ENCODE results near the gene SPIN4. TPM values are rescaled to one million over a fixed set of nuclear protein-coding genes. Genes with fewer than 3 reads are reported as not detected.
A peak's percentile ranks its signal among the peaks of the same experiment; 100 is the strongest.
"Not testable (repeated sequence)": the region's sequence is repeated elsewhere in the genome, so short reads cannot be mapped to it uniquely, and the experiment has no call there.

The SPIN4 gene
- total and polyA plus RNA-seq, 9 of the 15 experiments (the other 6 are each of a cell fraction or from before 2014, with no cell fraction given) = 7.6 to 25.7 (median 14.6) TPM

DNA sequence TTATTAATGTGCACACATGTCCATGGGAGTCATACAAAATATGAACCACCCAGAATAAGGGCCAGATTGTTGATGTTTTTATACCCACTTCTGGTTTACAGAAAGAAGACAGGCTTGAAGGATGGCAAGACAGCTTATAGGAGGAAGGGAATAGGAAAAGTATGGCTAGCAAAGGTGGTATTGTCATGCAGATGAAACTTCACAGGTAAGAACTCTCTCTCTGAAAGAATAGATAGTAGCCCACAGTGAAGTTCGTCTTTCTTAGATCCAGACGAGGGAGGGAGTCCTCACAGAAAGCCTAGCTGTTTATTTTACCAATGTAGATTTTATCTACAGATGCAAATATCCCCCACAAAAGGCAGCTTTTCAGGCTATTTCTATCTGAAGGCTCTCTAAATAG lies 43.7 kb upstream of the SPIN4 start:
- Histone ChIP-seq H3K36me3 (ENCODE audit: control insufficient read depth, insufficient read depth, low read length) (no peaks in the 10 kb centered on the region), H3K4me2 (ENCODE audit: insufficient read depth, low read length) (no peak overlapping the region; the same call in 1 of the 2 replicates), H3K4me3 (no peak overlapping the region), H3K9ac (ENCODE audit: insufficient read depth in 1 of 2, low read depth in 2 of 2, low read length in 2 of 2) (no peak overlapping the region), H3K9me1 (ENCODE audit: control insufficient read depth, insufficient read depth, low read length) (no peaks in the 10 kb centered on the region), H3K79me2 (ENCODE audit: control insufficient read depth, insufficient read depth, low read length) (no peaks in the 10 kb centered on the region), H3K27ac (ENCODE audit: extremely low read depth, low read depth, low read length) (peak overlapping the region; percentile 46; the same call in 2 of the 3 replicates), H3K27me3 (ENCODE audit: control insufficient read depth in 2 of 2, insufficient read depth in 2 of 2, low read length in 2 of 2) (no peaks in the 10 kb centered on the region), H4K20me1 (replicated peaks; ENCODE audit: control insufficient read depth, insufficient read depth, low read length) (no peaks in the 10 kb centered on the region), H3K9me3 (replicated peaks; ENCODE audit: control insufficient read depth, insufficient read depth, low read depth, low read length) (no peaks in the 10 kb centered on the region), H3K4me1 (replicated peaks in 1 of 2; ENCODE audit: control insufficient read depth in 2 of 2, insufficient read depth in 2 of 2, low read length in 2 of 2) (peaks cover 0 to 3% of the 10 kb centered on the region in 2 experiments; a peak in 1 of 5 replicates), H2AFZ (ENCODE audit: low read depth, low read length) (peak overlapping the region; percentile 44; the same call in 1 of the 2 replicates)
- ChIA-PET CTCF (ENCODE audit: low intra/inter-chr PET ratio) (no interaction called here), POLR2A (no interaction called here)
- ATAC-seq (peak; percentile 33; the same call in 2 of the 3 replicates), FAIRE-seq (no peak), DNase-seq (ENCODE audit: extremely low read depth in 1 of 4, low spot score in 3 of 4) (no peak)
- intact Hi-C loops (cut with micrococcal nuclease) = no loop called here
- no TSS peak for BruUV-seq (replicated peaks)
- in situ Hi-C loops (cut with MboI) = no loop called here
- TF ChIP-seq ZNF224 (CRISPR knock-in tag; IDR thresholded peaks at IDR 0.05) = no peak
- no peak for TF ChIP-seq HINFP (tag; conservative IDR thresholded peaks at IDR 0.05; ENCODE audit: low read depth)
- no peak for TF ChIP-seq MTA2 (IDR thresholded peaks at IDR 0.05; ENCODE audit: low read depth)
- TF ChIP-seq, protein P1, sequence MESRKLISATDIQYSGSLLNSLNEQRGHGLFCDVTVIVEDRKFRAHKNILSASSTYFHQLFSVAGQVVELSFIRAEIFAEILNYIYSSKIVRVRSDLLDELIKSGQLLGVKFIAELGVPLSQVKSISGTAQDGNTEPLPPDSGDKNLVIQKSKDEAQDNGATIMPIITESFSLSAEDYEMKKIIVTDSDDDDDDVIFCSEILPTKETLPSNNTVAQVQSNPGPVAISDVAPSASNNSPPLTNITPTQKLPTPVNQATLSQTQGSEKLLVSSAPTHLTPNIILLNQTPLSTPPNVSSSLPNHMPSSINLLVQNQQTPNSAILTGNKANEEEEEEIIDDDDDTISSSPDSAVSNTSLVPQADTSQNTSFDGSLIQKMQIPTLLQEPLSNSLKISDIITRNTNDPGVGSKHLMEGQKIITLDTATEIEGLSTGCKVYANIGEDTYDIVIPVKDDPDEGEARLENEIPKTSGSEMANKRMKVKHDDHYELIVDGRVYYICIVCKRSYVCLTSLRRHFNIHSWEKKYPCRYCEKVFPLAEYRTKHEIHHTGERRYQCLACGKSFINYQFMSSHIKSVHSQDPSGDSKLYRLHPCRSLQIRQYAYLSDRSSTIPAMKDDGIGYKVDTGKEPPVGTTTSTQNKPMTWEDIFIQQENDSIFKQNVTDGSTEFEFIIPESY (CRISPR knock-in tag; IDR thresholded peaks at IDR 0.05) = no peak
- TF ChIP-seq POLR2B (IDR thresholded peaks at IDR 0.05; ENCODE audit: low read depth, partially characterized antibody) = no peak
- TF ChIP-seq, protein P2, sequence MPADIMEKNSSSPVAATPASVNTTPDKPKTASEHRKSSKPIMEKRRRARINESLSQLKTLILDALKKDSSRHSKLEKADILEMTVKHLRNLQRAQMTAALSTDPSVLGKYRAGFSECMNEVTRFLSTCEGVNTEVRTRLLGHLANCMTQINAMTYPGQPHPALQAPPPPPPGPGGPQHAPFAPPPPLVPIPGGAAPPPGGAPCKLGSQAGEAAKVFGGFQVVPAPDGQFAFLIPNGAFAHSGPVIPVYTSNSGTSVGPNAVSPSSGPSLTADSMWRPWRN (IDR thresholded peaks at IDR 0.05; ENCODE audit: low read depth) = no peak
- WGBS (ENCODE audit: insufficient coverage, low coverage, missing lambda C conversion rate) = 0% methylated on average over 2 of the region's 2 CpGs

DNA sequence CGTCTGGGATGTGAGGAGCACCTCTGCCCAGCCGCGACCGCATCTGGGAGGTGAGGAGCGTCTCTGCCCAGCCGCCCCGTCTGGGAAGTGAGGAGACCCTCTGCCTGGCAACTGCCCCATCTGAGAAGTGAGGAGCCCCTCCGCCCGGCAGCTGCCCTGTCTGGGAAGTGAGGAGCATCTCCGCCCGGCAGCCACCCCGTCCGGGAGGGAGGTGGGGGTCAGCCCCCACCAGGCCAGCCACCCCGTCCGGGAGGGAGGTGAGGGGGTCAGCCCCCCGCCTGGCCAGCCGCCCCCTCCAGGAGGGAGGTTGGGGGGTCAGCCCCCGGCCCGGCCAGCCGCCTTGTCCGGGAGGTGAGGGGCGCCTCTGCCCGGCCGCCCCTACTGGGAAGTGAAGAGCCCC lies 42.0 kb upstream of the SPIN4 start:
- DNase-seq (ENCODE audit: extremely low read depth in 1 of 4, low spot score in 3 of 4); POLR2A ChIA-PET; H4K20me1 ChIP-seq (replicated peaks; ENCODE audit: control insufficient read depth, insufficient read depth, low read length); H3K27ac ChIP-seq (ENCODE audit: extremely low read depth, low read depth, low read length); H3K36me3 ChIP-seq (ENCODE audit: control insufficient read depth, insufficient read depth, low read length); H3K4me1 ChIP-seq (replicated peaks in 1 of 2; ENCODE audit: control insufficient read depth in 2 of 2, insufficient read depth in 2 of 2, low read length in 2 of 2); H3K27me3 ChIP-seq (ENCODE audit: control insufficient read depth in 2 of 2, insufficient read depth in 2 of 2, low read length in 2 of 2); H3K9me1 ChIP-seq (ENCODE audit: control insufficient read depth, insufficient read depth, low read length); H2AFZ ChIP-seq (ENCODE audit: low read depth, low read length); BruUV-seq (replicated peaks); intact Hi-C loops (cut with micrococcal nuclease); CTCF ChIA-PET (ENCODE audit: low intra/inter-chr PET ratio); H3K4me2 ChIP-seq (ENCODE audit: insufficient read depth, low read length); H3K4me3 ChIP-seq; FAIRE-seq; H3K9me3 ChIP-seq (replicated peaks; ENCODE audit: control insufficient read depth, insufficient read depth, low read depth, low read length); H3K79me2 ChIP-seq (ENCODE audit: control insufficient read depth, insufficient read depth, low read length); H3K9ac ChIP-seq (ENCODE audit: insufficient read depth in 1 of 2, low read depth in 2 of 2, low read length in 2 of 2); in situ Hi-C loops (cut with MboI); ATAC-seq: not testable (repeated sequence)
- no CpG with 5 or more reads among the region's 24 CpGs for WGBS (ENCODE audit: insufficient coverage, low coverage, missing lambda C conversion rate)
